Glutamatergic neuron (in vitro differentiated cells): ENCODE measurements around the gene PTAFR. TPM values are rescaled to one million over a fixed set of nuclear protein-coding genes. Genes with fewer than 3 reads are reported as not detected.

Experiments
- DNase-seq: peaks from one replicate; pipeline ENCODE4 v3.0.0; 2022
- H3K27ac Mint-ChIP-seq: one replicate; pipeline ENCODE4 v1.8.0; 2020; ENCODE audit warnings: mild to moderate bottlenecking, mixed read lengths, inconsistent platforms; ENCODE audit not compliant: unreplicated experiment
- H3K27me3 Mint-ChIP-seq: one replicate; pipeline ENCODE4 v1.8.0; 2020; ENCODE audit warnings: mild to moderate bottlenecking, moderate library complexity, mixed read lengths, inconsistent platforms; ENCODE audit not compliant: unreplicated experiment
- H3K36me3 Mint-ChIP-seq: one replicate; pipeline ENCODE4 v1.8.0; 2020; ENCODE audit warnings: mild to moderate bottlenecking, mixed read lengths, inconsistent platforms; ENCODE audit not compliant: unreplicated experiment
- H3K4me1 Mint-ChIP-seq: one replicate; pipeline ENCODE4 v1.8.0; 2020; ENCODE audit warnings: mild to moderate bottlenecking, low read depth, mixed read lengths, inconsistent platforms; ENCODE audit not compliant: unreplicated experiment
- H3K4me3 Mint-ChIP-seq: one replicate; pipeline ENCODE4 v1.8.0; 2020; ENCODE audit warnings: mild to moderate bottlenecking, mixed read lengths, inconsistent platforms; ENCODE audit not compliant: unreplicated experiment
- H3K9me3 Mint-ChIP-seq: one replicate; pipeline ENCODE4 v1.8.0; 2020; ENCODE audit warnings: mild to moderate bottlenecking, moderate library complexity, mixed read lengths, inconsistent platforms; ENCODE audit not compliant: unreplicated experiment
- CTCF ChIP-seq: fragments of 200-600 bp; sonication (generic); IDR thresholded peaks from one replicate; pipeline ENCODE4 v1.5.0; 2021; ENCODE audit not compliant: partially characterized antibody, unreplicated experiment
- total RNA-seq: library from RNA; stranded (reverse); fragmentation: NEBNext Ultra II Directional; extraction: Animal tissue kit (Norgen Biotek cat#: 25700); gene quantifications from one replicate; pipeline ENCODE4 v1.2.1, GENCODE V29; 2021; ENCODE audit not compliant: unreplicated experiment

PTAFR gene
- total RNA-seq, 1 donor from 2014 or later = 0.54 TPM

GRCh38 chr1:28102189-28102588, 74.3 kb downstream of the PTAFR start:
- TF ChIP-seq CTCF = no peak
- H3K4me3 Mint-ChIP-seq = no peak overlapping the region
- H3K9me3 Mint-ChIP-seq = no peaks in the 10 kb centered on the region
- no peak for DNase-seq
- H3K4me1 Mint-ChIP-seq = peaks cover 6% of the 10 kb centered on the region
- H3K27me3 Mint-ChIP-seq = no peaks in the 10 kb centered on the region
- no peaks in the 10 kb centered on the region for H3K36me3 Mint-ChIP-seq
- no peak overlapping the region for H3K27ac Mint-ChIP-seq

GRCh38 chr1:28099050-28099769, 77.3 kb downstream of the PTAFR start:
- Mint-ChIP-seq H3K27me3 (no peaks in the 10 kb centered on the region), H3K36me3 (no peaks in the 10 kb centered on the region), H3K4me3 (no peak overlapping the region), H3K4me1 (no peaks in the 10 kb centered on the region), H3K27ac (no peak overlapping the region), H3K9me3 (no peaks in the 10 kb centered on the region)
- DNase-seq = no peak
- TF ChIP-seq CTCF = no peak

Other genes with a start within 250 kb of the PTAFR start
- not detected for gene SMPDL3B, start 241.7 kb downstream of the PTAFR start, total RNA-seq
- 14.2 TPM for gene XKR8, start 216.7 kb downstream of the PTAFR start, total RNA-seq
- gene EYA3, start 88.1 kb downstream of the PTAFR start, total RNA-seq = 25.3 TPM
- 82.8 TPM for gene DNAJC8, start 56.3 kb upstream of the PTAFR start, total RNA-seq
- gene ATP5IF1, start 59.4 kb upstream of the PTAFR start, total RNA-seq = 110 TPM
- gene SESN2, start 82.8 kb upstream of the PTAFR start, total RNA-seq = 57.2 TPM
- gene MED18, start 152.3 kb upstream of the PTAFR start, total RNA-seq = 10.1 TPM
- gene PHACTR4, start 193.1 kb upstream of the PTAFR start, total RNA-seq = 74.6 TPM